Muscle of leg (tissue), 11 donors: Measurements from ENCODE around the gene ACTN2. TPM values are rescaled to one million over a fixed set of nuclear protein-coding genes. Genes with fewer than 3 reads are reported as not detected.

Experiments
- DNase-seq: peaks from one replicate; pipeline ENCODE4 v3.0.0; 2013
- H3K27ac ChIP-seq: one replicate; pipeline ENCODE4 v1.5.1; 2013; ENCODE audit warnings: mild to moderate bottlenecking, low read length, control low read depth
- H3K27me3 ChIP-seq: one replicate; pipeline ENCODE4 v1.6.1; 2013; ENCODE audit warnings: low read length; ENCODE audit not compliant: control insufficient read depth, insufficient read depth
- H3K36me3 ChIP-seq: one replicate; pipeline ENCODE4 v1.6.1; 2013; ENCODE audit warnings: low read length; ENCODE audit not compliant: control insufficient read depth, insufficient read depth
- H3K4me1 ChIP-seq: one replicate; pipeline ENCODE4 v1.6.1; 2013; ENCODE audit warnings: low read length; ENCODE audit not compliant: control insufficient read depth, insufficient read depth
- H3K4me3 ChIP-seq: one replicate; pipeline ENCODE4 v1.5.1; 2013; ENCODE audit warnings: low read length, control low read depth
- H3K9me3 ChIP-seq: replicated peaks from 2 replicates; pipeline ENCODE4 v1.6.1; 2013; ENCODE audit warnings: low read depth, low read length; ENCODE audit not compliant: control insufficient read depth
- WGBS: methylation state at CpG from one replicate; pipeline ENCODE4 v1.1.5; 2013; ENCODE audit warnings: missing lambda C conversion rate; ENCODE audit not compliant: insufficient coverage; 5-methylcytosine and 5-hydroxymethylcytosine counted together
- polyA plus RNA-seq, 8 donors: library from polyadenylated mRNA; unstranded; fragments of 120-200 nt; gene quantifications; one replicate each; pipeline versions ENCODE4 v1.2.1 to v1.2.3, GENCODE V29; 2013; ENCODE audit warnings: inconsistent platforms in 1 of 8, low replicate concordance in 1 of 8; ENCODE audit not compliant: insufficient read length in 8 of 8, insufficient read depth in 1 of 8
- total RNA-seq: library from RNA; stranded (reverse); fragments of 120-200 nt; gene quantifications from one replicate; pipeline ENCODE4 v1.2.4, GENCODE V29; 2013

The ACTN2 gene
- total and polyA plus RNA-seq, 9 donors: 522 to 1,966 (median 1,348) TPM

DNA sequence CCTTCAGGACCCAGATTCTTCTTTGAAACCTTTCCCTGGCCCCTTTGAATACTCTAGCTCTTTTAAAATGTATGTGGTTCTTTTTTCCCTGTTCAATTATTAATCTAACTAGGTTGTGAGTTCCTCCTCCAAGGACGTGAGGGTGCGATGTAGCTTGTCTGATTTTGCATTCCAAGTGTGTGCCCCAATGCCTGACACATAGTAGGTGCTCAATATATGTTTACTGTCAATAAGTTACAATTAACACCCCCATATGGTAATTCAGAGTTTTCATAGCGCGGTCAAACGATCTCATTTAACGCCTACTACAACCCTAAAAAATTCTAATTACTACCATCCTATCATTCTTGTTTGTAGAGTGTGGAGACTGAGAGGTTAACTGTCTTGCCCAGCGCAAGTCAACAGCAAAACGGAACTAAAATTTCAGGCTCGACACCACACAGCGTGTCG lies 108.3 kb downstream of the ACTN2 start:
- H3K9me3 ChIP-seq: no peaks in the 10 kb centered on the region
- DNase-seq: no peak
- H3K36me3 ChIP-seq: no peaks in the 10 kb centered on the region
- WGBS: 3% methylated on average over 4 of the region's 11 CpGs
- H3K27me3 ChIP-seq: no peaks in the 10 kb centered on the region
- peak overlapping the region; percentile 91 for H3K4me3 ChIP-seq
- H3K4me1 ChIP-seq: no peaks in the 10 kb centered on the region
- H3K27ac ChIP-seq: peak overlapping the region; percentile 79

DNA sequence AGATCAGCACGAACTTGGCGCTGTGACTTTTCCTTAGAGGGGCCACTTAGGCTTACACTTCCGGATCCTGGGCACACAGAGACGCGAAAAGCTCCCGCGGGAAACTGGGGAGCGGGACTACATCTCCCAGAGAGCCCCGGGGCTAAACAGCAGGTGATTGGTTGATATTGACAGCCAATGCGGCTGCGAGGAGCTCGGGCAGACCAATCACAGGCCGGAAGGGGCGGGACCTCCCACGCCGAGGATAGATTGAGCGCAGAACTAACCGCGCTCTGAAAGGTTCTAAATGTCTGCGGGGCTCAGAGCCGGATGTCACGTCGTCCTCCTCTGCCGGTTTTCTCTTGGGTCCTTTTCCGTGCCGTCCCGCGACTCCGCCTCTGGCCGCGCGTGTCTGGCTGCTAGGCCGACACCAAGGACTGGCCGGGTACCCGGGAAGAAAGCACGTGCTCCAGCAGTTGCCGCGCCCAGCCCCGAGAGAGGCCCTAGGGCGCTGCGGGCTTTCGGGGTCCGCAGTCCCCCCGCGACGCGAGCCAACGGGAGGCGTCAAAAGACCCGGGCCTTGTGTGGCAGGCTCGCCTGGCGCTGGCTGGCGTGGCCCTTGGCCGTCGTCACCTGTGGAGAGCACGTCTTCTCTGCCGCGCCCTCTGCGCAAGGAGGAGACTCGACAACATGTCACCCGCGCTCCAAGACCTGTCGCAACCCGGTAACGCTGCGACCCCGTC lies 108.9 kb downstream of the ACTN2 start, which contains the start of gene MTR:
Gene MTR, plus strand, starts transcription at position 258 of the 722 bp plus-strand sequence. Its CDS starts 412 bp downstream, at position 670.
- WGBS: under 1% methylated on average over 65 of the region's 67 CpGs

GRCh38 chr1:236795757-236796667 lies 109.7 kb downstream of the ACTN2 start:
- Histone ChIP-seq H3K4me3 (peak overlapping the region; percentile 91), H3K9me3 (no peaks in the 10 kb centered on the region), H3K27ac (peak overlapping the region; percentile 91), H3K27me3 (no peaks in the 10 kb centered on the region), H3K36me3 (no peaks in the 10 kb centered on the region), H3K4me1 (no peaks in the 10 kb centered on the region)
- peak; percentile 69 for DNase-seq
- WGBS: 2% methylated on average over 15 of the region's 41 CpGs

More for the DNA sequence above, 108.9 kb downstream of the ACTN2 start, which contains the start of gene MTR:
- Histone ChIP-seq H3K27me3 (no peaks in the 10 kb centered on the region), H3K36me3 (no peaks in the 10 kb centered on the region), H3K27ac (peak within 1 kb of the TSS; percentile 91), H3K4me1 (no peaks in the 10 kb centered on the region), H3K9me3 (no peaks in the 10 kb centered on the region), H3K4me3 (peak within 1 kb of the TSS; percentile 91)
- peak; percentile 99 for DNase-seq

DNA sequence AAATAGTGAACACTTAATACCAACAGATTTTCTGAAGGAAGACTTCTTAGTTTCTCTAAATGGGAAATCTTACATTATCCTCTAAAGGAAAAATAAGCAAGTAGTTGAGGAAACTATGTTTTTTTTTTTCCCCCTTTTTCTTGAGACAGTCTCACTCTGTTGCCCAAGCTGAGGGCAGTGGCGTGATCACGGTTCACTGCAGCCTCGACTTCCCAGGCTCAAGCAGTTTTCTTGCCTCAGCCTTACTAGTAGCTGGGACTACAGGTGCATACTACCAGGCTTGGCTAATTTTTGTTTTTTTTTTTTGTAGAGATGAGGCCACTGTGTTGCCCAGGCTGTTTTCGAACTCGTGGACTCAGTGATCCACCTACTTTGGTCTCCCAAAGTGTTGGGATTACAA lies 112.7 kb downstream of the ACTN2 start:
- no peak overlapping the region for H3K27ac ChIP-seq

DNA sequence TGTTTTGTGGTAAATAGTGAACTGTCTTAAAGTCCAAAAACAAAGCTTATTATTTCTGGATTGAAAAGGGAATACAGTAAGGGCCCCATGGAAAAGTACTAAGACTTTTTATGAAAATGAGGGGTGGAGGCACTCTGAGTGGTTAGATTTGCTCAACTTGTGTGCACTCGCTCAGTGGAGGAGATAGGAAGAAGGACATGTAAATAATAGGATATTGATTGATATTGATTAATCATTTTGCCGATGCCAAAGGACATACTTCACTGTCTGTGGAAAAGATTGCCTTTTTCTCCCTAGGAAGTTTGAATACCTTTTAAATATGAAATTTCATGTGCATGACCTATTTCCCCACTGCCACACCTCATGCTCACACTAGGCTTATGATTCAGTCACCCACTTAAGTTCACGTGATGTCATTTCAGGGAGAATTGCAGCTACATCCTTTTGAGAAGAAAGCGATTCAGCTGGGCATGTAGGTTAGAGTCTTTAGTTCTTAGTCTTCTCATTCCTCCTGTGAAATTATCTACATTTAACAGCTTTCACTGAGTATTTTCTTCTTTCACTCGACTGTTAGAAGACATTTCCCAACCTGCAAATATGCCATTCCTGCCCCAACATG lies 113.8 kb downstream of the ACTN2 start:
- Histone ChIP-seq H3K27me3 (no peaks in the 10 kb centered on the region), H3K4me1 (no peaks in the 10 kb centered on the region), H3K36me3 (peaks cover 8% of the 10 kb centered on the region), H3K4me3 (no peak overlapping the region), H3K27ac (no peak overlapping the region), H3K9me3 (no peaks in the 10 kb centered on the region)
- WGBS: 43% methylated on average over 2 of the region's 5 CpGs
- no peak for DNase-seq

More for the DNA sequence above, 112.7 kb downstream of the ACTN2 start:
- no peaks in the 10 kb centered on the region for H3K27me3 ChIP-seq
- no peak overlapping the region for H3K4me3 ChIP-seq
- no peak for DNase-seq
- H3K36me3 ChIP-seq: peaks cover 7% of the 10 kb centered on the region
- 88% methylated on average over 3 of the region's 5 CpGs for whole genome bisulfite sequencing
- H3K9me3 ChIP-seq: no peaks in the 10 kb centered on the region
- no peaks in the 10 kb centered on the region for H3K4me1 ChIP-seq

GRCh38 chr1:236800623-236801022 lies 114.3 kb downstream of the ACTN2 start:
- no peak overlapping the region for H3K4me3 ChIP-seq
- H3K27me3 ChIP-seq: no peaks in the 10 kb centered on the region
- H3K27ac ChIP-seq: no peak overlapping the region
- H3K36me3 ChIP-seq: peaks cover 8% of the 10 kb centered on the region
- H3K4me1 ChIP-seq: no peaks in the 10 kb centered on the region
- H3K9me3 ChIP-seq: no peaks in the 10 kb centered on the region
- no peak for DNase-seq

DNA sequence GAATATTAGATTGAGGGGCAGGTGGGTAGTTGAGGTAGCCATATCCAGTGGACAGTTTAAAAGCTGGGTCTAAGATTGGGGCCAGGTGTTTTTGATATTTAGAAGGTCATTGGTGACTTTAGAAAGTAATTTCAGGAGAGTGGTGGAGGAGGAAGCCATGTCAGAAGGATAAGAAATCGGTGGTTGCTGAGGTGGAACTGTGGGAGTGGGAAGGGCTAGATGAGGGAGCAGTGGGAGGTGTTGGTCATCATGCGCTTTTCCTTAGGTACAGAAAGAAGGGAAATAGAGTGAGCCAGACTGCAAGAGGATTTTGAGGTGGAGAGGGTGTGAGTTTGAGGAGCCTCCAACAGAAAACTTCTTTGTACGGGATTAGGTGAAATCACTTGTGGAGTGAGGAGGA lies 116.0 kb downstream of the ACTN2 start:
- 87% methylated on average over 2 of the region's 3 CpGs for WGBS
- Histone ChIP-seq H3K4me1 (no peaks in the 10 kb centered on the region), H3K27ac (no peak overlapping the region), H3K36me3 (peaks cover 12% of the 10 kb centered on the region), H3K4me3 (no peak overlapping the region), H3K9me3 (no peaks in the 10 kb centered on the region), H3K27me3 (no peaks in the 10 kb centered on the region)
- no peak for DNase-seq

DNA sequence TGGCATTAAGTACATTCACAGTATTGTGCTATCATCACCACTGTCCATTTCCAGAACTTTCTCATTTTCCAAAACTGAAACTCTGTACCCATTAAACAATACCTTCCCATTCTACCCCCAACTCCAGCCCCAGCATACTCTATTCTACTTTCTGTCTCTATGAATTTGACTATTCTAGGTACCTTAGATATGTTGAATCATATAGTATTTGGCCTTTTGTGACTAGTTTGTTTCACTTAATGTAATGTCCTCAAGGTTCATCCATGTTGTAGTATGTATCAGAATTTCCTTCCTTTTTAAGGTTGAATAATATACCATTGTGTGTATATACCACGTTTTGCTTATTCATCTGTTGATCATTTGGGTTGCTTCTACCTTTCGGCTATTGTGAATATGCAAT lies 120.3 kb downstream of the ACTN2 start:
- no peak overlapping the region for H3K27ac ChIP-seq
- no peak overlapping the region for H3K4me3 ChIP-seq
- no peaks in the 10 kb centered on the region for H3K9me3 ChIP-seq
- H3K4me1 ChIP-seq: peaks cover 3% of the 10 kb centered on the region
- peaks cover 21% of the 10 kb centered on the region for H3K36me3 ChIP-seq
- WGBS: no CpG with 5 or more reads among the region's 2 CpGs
- H3K27me3 ChIP-seq: no peaks in the 10 kb centered on the region
- DNase-seq: no peak

DNA sequence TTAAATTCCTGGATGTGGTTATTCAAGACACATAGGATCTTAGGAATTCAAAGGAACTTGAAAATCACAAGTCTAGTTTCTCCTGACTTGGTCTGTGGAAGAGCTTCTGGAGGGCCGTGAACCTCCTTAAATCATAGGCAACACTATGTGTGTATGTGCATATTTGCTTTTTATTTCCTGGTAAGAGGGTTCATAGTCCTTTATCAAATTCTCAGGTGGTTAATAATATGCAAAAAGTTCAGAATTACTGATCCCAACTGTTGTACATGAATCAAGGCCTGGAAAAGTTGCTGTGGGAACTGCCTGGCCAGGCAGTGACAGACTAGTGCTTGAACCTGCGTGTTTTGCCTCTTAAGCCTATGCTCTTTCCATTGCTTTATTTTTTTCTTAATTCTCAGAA lies 121.7 kb downstream of the ACTN2 start:
- DNase-seq: no peak
- Histone ChIP-seq H3K36me3 (peaks cover 27% of the 10 kb centered on the region), H3K4me3 (no peak overlapping the region), H3K4me1 (peaks cover 3% of the 10 kb centered on the region), H3K27ac (no peak overlapping the region), H3K9me3 (no peaks in the 10 kb centered on the region), H3K27me3 (no peaks in the 10 kb centered on the region)
- WGBS: no CpG with 5 or more reads among the region's 2 CpGs
